GM19438 (cell line): ENCODE data around the gene FARS2.
"Not testable (repeated sequence)": the region's sequence is repeated elsewhere in the genome, so short reads cannot be mapped to it uniquely, and the experiment has no call there.

Experiments used
- ATAC-seq: cut with Tn5 transposase; IDR thresholded peaks from one replicate; pipeline ENCODE4 v1.9.1; 2021; ENCODE audit warnings: low read depth; ENCODE audit not compliant: unreplicated experiment

Gene FARS2

DNA sequence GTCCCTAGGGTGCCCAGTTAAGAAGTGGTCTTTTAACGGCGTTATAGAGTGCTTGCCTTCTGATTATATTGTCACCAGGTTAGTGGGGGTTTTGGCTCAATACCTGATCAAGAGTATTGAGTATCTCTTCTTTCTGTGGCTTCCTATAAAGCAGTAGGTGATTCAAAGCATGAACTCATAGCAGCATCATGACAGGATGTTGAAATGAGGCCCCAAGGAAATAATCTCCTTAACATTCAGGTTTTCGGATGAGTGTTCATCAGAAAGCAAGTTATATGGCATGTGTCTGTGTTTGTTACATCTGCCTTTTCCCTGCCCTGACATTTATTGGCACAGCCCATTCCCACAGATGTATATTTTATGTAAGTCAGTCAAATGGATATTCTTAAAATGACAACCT is 301.0 kb downstream of the FARS2 start:
- ATAC-seq: no peak

GRCh38 chr6:5563086-5563485 is 301.8 kb downstream of the FARS2 start:
- no peak for ATAC-seq

DNA sequence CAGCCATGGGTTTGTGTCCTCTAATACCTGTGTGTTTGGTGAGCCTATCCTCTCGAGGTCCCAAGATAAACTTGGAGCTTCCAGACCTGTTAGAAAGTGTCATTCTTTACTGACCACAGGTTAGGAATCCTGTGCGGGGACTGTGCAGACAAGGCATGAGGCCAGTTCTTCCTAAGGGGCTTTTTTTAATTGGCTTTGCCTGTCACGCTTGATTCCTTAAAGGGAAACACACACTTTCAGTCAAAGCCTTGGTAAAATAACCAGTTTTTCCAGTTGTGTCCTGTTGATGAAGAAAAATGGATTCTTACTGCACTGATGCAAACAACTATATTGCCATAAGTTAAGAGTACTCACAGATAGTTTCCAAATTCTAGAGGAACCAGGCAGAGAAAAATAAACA is 303.4 kb downstream of the FARS2 start:
- ATAC-seq: not testable (repeated sequence)

GRCh38 chr6:5565971-5566370 is 304.7 kb downstream of the FARS2 start:
- ATAC-seq: no peak

DNA sequence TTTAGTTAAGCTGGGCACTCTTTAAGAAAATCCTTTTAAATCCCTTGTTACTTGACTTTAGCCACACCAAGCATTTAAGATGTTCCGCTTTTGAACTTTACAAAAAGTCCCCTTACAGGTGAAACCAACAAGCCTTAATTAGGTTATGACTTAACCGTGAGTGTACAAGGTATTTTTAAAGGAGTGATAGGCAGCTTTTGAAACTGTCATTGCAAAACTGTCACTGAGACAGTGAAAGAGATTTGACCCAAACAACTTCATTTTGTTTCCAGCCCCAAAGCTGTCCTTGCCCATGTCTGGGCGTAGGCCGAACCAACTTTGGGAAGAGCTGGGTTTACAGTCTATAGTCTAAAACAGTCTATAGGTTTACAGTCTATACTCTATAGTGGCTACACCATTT is 305.4 kb downstream of the FARS2 start:
- no peak for ATAC-seq

GRCh38 chr6:5567352-5567751 is 306.0 kb downstream of the FARS2 start:
- ATAC-seq: no peak

- no peak for ATAC-seq
Observed at GRCh38 chr6:5567890-5568289, 306.6 kb downstream of the FARS2 start.

DNA sequence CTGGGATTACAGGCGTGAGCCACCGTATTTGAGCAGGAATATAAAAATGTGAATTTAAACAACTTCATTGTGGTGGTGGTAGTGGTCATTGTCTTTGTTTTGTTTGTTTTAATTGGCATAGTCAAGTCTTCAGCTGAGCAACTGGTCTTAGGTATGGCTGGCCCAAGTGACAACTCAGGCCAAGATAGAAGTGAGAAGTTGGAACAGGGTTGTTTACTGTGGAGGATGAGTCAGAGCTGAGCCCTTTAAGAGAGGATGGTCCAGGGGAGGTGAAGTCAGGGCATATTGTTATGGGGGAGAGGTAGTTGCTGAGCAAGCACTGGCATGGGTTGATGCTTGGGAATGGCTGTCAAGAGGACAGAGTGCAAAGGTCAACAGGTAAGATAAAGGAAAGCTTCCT is 308.2 kb downstream of the FARS2 start:
- ATAC-seq: no peak

- ATAC-seq: no peak
Observed at GRCh38 chr6:5570641-5571040, 309.3 kb downstream of the FARS2 start.

DNA sequence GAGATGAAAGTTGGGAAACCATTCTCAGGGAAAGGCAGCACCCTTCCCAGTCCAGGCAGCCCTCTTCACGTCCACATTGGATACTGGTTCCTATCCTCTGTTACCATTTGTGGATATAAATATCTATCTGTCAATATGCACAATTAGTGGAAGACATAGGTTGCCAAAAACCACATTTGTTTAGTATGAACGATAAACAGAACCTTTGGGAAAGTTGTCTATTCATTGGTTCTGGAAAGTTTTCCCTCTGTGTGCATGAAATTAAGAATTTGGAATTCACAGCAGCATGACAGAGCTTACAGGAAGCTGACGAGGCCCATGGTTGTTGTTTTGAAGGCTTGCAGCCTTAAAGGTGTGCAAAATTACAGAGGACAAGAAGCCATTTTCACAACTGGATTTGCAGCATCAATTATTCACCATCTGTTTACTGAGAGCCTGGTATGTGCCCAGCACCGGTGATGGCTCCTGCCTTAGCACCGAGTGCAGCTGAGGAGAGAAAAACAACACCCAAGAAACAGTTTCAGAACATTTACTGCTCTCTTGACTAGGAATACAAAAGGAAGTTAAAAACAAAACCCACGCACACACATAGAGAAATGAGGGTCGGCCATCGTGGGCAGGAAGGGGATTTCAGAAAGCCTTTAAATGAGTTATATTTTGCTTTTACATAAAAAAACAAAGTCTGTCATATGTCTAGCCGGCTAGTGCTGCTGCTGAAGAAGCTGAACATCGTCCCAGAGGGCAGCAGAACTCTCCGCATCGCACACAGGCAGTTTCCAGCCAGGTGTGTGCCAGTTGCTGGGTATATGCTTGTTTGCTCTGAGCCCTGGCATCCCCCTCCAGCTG is 319.6 kb downstream of the FARS2 start:
- no peak for ATAC-seq

- ATAC-seq: no peak
Observed at GRCh38 chr6:5582762-5583161, 321.4 kb downstream of the FARS2 start.

GRCh38 chr6:5583528-5583927 is 322.2 kb downstream of the FARS2 start:
- ATAC-seq: no peak

DNA sequence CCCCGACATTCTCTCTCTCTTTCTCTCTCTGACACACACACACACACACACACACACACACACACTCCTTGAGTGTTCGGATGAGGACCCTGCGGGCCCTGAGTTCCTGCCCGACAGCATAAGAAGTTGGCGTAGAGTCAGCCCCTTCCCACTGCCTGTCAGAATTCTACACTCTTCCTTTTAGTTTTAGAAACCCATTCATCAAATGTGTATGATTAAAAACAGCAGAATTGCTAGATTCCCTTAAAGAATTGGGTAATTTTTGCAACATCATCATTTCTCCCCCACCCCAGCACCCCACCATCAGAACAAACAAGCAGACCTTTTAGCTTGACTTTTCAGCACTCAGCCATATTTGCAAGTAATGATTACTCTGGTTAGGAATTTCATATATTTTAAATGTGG is 322.8 kb downstream of the FARS2 start:
- ATAC-seq: no peak

GRCh38 chr6:5587648-5588047 is 326.3 kb downstream of the FARS2 start:
- ATAC-seq: no peak

DNA sequence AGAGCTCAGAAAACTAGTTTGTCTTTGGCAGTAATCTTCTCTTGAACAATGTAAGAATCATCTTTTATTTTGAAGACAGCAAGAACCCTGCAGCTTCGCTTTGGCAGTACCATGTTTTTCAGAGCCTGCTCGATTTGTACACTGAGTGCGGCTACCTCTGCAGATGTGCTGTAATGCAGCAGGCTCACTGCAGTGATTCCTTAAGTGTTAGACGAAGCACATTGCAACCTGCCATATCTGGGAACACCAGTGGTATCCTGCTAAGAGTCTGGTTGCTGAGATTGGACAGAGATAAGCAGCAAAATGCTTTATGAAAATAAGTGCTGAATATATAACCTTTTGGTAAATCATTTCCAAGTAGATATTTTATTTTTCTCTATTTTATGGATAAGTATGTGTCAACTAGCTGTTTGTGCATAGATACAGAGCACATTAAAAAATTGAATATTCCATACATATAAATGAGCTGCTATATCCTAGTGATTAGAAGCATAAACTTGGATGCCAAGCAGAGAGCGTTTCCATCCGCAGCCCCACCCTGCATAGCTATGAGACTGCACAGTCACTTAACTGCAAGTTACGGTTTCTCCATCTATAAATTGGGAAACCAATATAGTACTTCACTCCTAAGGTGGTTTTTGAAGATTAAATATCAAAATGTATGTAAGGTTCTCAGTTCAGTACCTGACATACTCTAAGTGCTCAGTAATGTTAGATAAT is 328.3 kb downstream of the FARS2 start:
- no peak for ATAC-seq

- ATAC-seq: no peak
Observed at GRCh38 chr6:5590187-5590586, 328.9 kb downstream of the FARS2 start.

- ATAC-seq: no peak
Observed at GRCh38 chr6:5592886-5593519, 331.7 kb downstream of the FARS2 start.

DNA sequence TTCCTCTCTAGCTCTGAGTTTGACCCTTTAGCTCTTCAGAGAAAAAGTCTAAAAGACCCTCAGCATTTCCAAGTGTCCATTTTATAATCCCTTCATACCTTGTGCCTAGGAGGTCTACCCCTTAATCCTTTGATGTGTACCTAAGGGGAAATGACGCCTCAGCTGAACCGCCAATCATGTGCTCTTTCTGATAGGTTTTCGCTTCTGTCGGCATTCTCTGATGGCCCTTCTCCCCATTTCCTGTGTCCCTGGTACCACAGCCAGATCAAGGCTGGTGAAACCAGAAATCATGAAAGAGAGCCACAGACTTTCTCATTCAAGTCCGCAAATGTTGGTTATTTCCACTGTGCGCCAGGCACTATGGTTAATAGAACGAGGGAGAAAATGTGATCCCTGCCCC is 333.9 kb downstream of the FARS2 start:
- no peak for ATAC-seq

- no peak for ATAC-seq
Observed at GRCh38 chr6:5597413-5597812, 336.1 kb downstream of the FARS2 start.

- ATAC-seq: no peak
Observed at GRCh38 chr6:5598123-5598522, 336.8 kb downstream of the FARS2 start.

GRCh38 chr6:5599127-5599526 is 337.8 kb downstream of the FARS2 start:
- no peak for ATAC-seq

DNA sequence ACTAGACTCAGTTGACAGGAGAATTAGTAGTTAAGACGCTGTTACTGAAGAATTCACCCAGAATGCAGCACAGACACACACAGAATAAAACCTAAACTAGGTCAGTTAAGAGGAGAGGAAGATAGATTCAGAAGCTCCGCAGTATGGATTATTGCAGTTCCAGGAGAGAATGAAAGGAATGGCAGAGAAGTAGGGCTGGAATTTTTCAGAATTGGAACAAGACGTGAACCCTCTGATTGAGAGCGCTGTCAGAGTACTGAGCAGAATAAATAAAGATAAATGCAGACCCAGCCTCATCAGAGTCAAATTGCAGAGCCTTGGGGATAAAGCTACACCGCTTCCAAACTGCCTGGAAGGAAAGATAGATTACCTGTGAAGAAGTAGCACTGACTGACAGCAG is 344.6 kb downstream of the FARS2 start:
- no peak for ATAC-seq
